ENCODE data around the gene NXPH3.

- no peak for TF ChIP-seq CTCF (IDR thresholded peaks at IDR 0.05)
- TF ChIP-seq POLR2AphosphoS5 (IDR thresholded peaks at IDR 0.05), result no peak
- TF ChIP-seq POLR2A (IDR thresholded peaks at IDR 0.05), result no peak
Observed at GRCh38 chr17:49582789-49583188, 7.1 kb downstream of the NXPH3 start.
